GM21447 (cell line): Measurements from ENCODE around the gene EPN2.
"Not testable (repeated sequence)": the region's sequence is repeated elsewhere in the genome, so short reads cannot be mapped to it uniquely, and the experiment has no call there.

Experiments
- ATAC-seq: cut with Tn5 transposase; IDR thresholded peaks from one replicate; pipeline ENCODE4 v1.9.1; 2021; ENCODE audit not compliant: unreplicated experiment

Gene EPN2

GRCh38 chr17:19343256-19343630, 106.1 kb downstream of the EPN2 start:
- ATAC-seq = no peak

GRCh38 chr17:19343671-19344151, 106.5 kb downstream of the EPN2 start:
- no peak for ATAC-seq

- ATAC-seq = no peak
These were observed 107.3 kb downstream of the EPN2 start for GRCh38 chr17:19344311-19345066.

- no peak for ATAC-seq
These were observed 107.9 kb downstream of the EPN2 start for GRCh38 chr17:19345067-19345460.

GRCh38 chr17:19345486-19346350, 108.6 kb downstream of the EPN2 start:
- no peak for ATAC-seq

- no peak for ATAC-seq
These were observed 109.4 kb downstream of the EPN2 start for GRCh38 chr17:19346351-19347255.

GRCh38 chr17:19347323-19348080, 110.3 kb downstream of the EPN2 start:
- no peak for ATAC-seq

GRCh38 chr17:19348081-19348650, 111.0 kb downstream of the EPN2 start:
- ATAC-seq = no peak

GRCh38 chr17:19348806-19349205, 111.6 kb downstream of the EPN2 start:
- ATAC-seq = no peak

GRCh38 chr17:19353401-19353800, 116.2 kb downstream of the EPN2 start:
- not testable (repeated sequence) for ATAC-seq

- no peak for ATAC-seq
These were observed 117.6 kb downstream of the EPN2 start for GRCh38 chr17:19354748-19355147.

- ATAC-seq = no peak
These were observed 120.2 kb downstream of the EPN2 start for GRCh38 chr17:19357351-19357750.

- no peak for ATAC-seq
These were observed 120.6 kb downstream of the EPN2 start for GRCh38 chr17:19357761-19358160.

GRCh38 chr17:19359151-19359550, 122.0 kb downstream of the EPN2 start:
- ATAC-seq = no peak

- no peak for ATAC-seq
These were observed 122.7 kb downstream of the EPN2 start for GRCh38 chr17:19359856-19360255.

- no peak for ATAC-seq
These were observed 123.6 kb downstream of the EPN2 start for GRCh38 chr17:19360772-19361171.

- ATAC-seq = no peak
These were observed 124.2 kb downstream of the EPN2 start for GRCh38 chr17:19361326-19361725.

GRCh38 chr17:19361944-19362276, 124.7 kb downstream of the EPN2 start:
- no peak for ATAC-seq

GRCh38 chr17:19362277-19363113, 125.3 kb downstream of the EPN2 start, which contains the start of gene B9D1:
Gene B9D1, minus strand, starts transcription at chr17:19362723. Its CDS starts 154 bp downstream, at chr17:19362569.
- ATAC-seq = peak; percentile 84
